Muscle layer of duodenum (tissue), 2 donors: ENCODE measurements around the gene CCS.
A peak's percentile ranks its signal among the peaks of the same experiment; 100 is the strongest.
"Not testable (repeated sequence)": the region's sequence is repeated elsewhere in the genome, so short reads cannot be mapped to it uniquely, and the experiment has no call there.

Source experiments
- H3K27ac ChIP-seq: one replicate; pipeline ENCODE4 v1.7.0; 2013; ENCODE audit warnings: mild to moderate bottlenecking, low read length
- H3K27me3 ChIP-seq: one replicate; pipeline ENCODE4 v1.7.0; 2013; ENCODE audit warnings: low read depth, mild to moderate bottlenecking, control low read depth, low read length
- H3K36me3 ChIP-seq, 2 donors: one replicate each; pipeline ENCODE4 v1.7.0; 2013; ENCODE audit warnings: low read length in 2 of 2, control low read depth in 1 of 2, mild to moderate bottlenecking in 1 of 2; ENCODE audit not compliant: insufficient read depth in 2 of 2, control insufficient read depth in 1 of 2
- H3K4me1 ChIP-seq, 2 donors: one replicate each; pipeline ENCODE4 v1.7.0; 2013; ENCODE audit warnings: low read length in 2 of 2, mild to moderate bottlenecking in 2 of 2, control low read depth in 1 of 2, moderate library complexity in 1 of 2; ENCODE audit not compliant: insufficient read depth in 2 of 2, control insufficient read depth in 1 of 2
- H3K4me3 ChIP-seq, 2 donors: one replicate each; pipeline ENCODE4 v1.7.0; 2013; ENCODE audit warnings: low read length in 2 of 2, low read depth in 1 of 2, mild to moderate bottlenecking in 1 of 2
- H3K9me3 ChIP-seq, 2 donors: one replicate each; pipeline ENCODE4 v1.7.0; 2013; ENCODE audit warnings: low read length in 2 of 2, control low read depth in 1 of 2, mild to moderate bottlenecking in 1 of 2; ENCODE audit not compliant: control insufficient read depth in 1 of 2
- donor health status: healthy.

The CCS gene

DNA sequence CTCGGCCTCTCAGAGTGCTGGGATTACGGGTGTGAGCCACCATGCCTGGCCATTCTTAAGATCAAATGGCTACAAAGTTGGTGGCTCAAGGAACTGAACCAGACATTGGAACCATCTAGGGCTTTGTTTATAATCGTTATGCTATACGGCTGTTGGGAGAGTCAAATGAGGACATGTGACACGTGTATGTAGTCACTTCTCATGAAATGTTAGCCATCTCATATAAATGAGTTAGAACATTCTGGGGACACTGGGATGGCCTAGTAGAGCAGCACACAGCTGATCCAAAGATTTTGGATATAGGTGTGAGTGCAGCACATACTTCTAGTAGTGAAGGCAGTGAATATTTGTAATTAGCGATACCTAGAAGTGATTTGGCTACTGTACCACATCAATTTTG lies 38.9 kb downstream of the CCS start:
- peaks cover 0 to 4% of the 10 kb centered on the region in 2 donors for H3K4me1 ChIP-seq

DNA sequence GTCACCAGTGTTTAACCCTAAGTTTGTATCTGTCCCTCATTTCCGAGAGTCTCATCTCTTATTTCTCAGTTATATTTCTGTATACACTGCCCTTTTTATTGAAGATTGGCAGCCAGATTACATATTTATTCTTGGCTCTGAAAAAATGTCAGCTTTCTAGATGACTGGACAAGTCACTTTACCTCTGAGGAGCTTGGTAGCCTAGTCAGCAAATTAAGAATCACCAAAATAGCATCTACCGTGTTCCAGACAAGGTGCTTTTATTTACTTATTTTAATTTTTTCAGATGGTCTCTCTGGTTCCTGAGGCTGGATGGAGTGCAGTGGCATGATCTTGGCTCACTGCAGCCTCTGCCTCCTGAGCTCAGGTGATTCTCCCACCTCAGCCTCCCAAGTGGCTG lies 40.0 kb downstream of the CCS start:
- Histone ChIP-seq H3K27me3 (no peaks in the 10 kb centered on the region), H3K36me3 (peaks cover 2 to 15% of the 10 kb centered on the region in 2 donors), H3K4me1 (peaks cover 0 to 14% of the 10 kb centered on the region in 2 donors), H3K4me3 (no peak overlapping the region), H3K9me3 (no peaks in the 10 kb centered on the region), H3K27ac (no peak overlapping the region)

More for the DNA sequence above, 38.9 kb downstream of the CCS start:
- Histone ChIP-seq H3K27me3 (no peaks in the 10 kb centered on the region), H3K27ac (no peak overlapping the region), H3K4me3 (no peak overlapping the region), H3K9me3 (no peaks in the 10 kb centered on the region), H3K36me3 (peaks cover 11 to 26% of the 10 kb centered on the region in 2 donors)

- peaks cover 17 to 38% of the 10 kb centered on the region in 2 donors for H3K4me1 ChIP-seq
Measured at GRCh38 chr11:66636411-66636810, 43.4 kb downstream of the CCS start.

GRCh38 chr11:66637557-66638176 lies 44.7 kb downstream of the CCS start:
- H3K4me1 ChIP-seq = peaks cover 22 to 47% of the 10 kb centered on the region in 2 donors
- H3K27ac ChIP-seq = peak overlapping the region; percentile 78
- no peaks in the 10 kb centered on the region for H3K27me3 ChIP-seq
- H3K9me3 ChIP-seq = no peaks in the 10 kb centered on the region
- peaks cover 12 to 16% of the 10 kb centered on the region in 2 donors for H3K36me3 ChIP-seq
- H3K4me3 ChIP-seq = peak overlapping the region; percentile 66 to 93

More at GRCh38 chr11:66636411-66636810, 43.4 kb downstream of the CCS start:
- H3K27ac ChIP-seq = no peak overlapping the region
- peaks cover 12 to 16% of the 10 kb centered on the region in 2 donors for H3K36me3 ChIP-seq
- no peak overlapping the region for H3K4me3 ChIP-seq
- no peaks in the 10 kb centered on the region for H3K9me3 ChIP-seq
- no peaks in the 10 kb centered on the region for H3K27me3 ChIP-seq

DNA sequence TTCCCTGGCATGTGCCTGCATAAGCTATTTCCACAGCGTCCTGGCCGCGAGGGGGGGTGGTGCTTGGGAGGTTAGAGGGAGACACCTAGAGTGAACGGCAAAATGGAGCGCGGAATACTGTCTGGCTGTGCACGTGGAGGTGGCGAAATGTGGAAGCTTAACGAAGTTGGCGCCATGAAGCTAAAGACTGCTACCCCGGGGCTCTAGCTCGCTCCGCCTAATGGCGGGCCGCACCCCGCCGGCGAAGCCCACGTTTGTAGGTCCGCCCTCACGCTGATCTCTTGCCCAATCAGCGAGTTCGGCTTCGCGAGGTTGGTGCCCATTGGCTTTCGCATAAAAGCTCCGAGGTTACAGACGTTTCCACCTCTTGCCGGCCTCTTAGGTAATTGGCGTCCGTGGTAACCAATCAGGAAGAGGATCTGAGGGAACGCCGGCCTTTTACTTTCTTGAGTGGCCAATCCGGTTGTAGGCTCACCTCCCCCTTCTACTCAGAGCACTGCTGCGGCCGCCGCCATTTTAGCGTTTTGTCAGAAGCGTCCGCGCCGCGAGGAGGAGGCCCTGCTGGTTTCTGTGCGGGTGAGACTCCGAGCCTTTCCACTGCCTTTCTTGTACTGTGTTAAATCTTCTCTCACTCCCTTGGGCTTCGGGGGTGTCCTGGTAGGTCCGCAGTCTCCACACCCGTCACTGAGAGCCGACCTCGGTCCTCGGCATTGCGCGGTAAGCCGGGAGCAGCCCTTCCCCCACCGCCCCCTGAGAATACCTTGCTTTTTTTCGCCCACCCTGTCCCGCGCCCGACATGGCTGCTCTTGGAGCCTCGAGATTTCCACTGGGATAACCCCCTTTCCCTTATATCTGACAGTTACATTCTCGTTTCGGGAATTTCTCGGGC lies 45.4 kb downstream of the CCS start, which contains the start of gene RBM4:
Gene RBM4, plus strand, starts transcription at position 527 of the 889 bp plus-strand sequence. CDS start 1,009 bp downstream, outside the sequence.
- H3K27ac ChIP-seq = peak within 1 kb of the TSS; percentile 96
- peak within 1 kb of the TSS; percentile 93 to 98 for H3K4me3 ChIP-seq
- peaks cover 29 to 54% of the 10 kb centered on the region in 2 donors for H3K4me1 ChIP-seq
- H3K36me3 ChIP-seq = peaks cover 15 to 24% of the 10 kb centered on the region in 2 donors
- H3K27me3 ChIP-seq = no peaks in the 10 kb centered on the region
- H3K9me3 ChIP-seq = no peaks in the 10 kb centered on the region

- H3K27me3 ChIP-seq = no peaks in the 10 kb centered on the region
- peak overlapping the region; percentile 93 to 98 for H3K4me3 ChIP-seq
- peaks cover 23 to 32% of the 10 kb centered on the region in 2 donors for H3K36me3 ChIP-seq
- peak overlapping the region; percentile 96 for H3K27ac ChIP-seq
- H3K4me1 ChIP-seq = peaks cover 34 to 62% of the 10 kb centered on the region in 2 donors
- no peaks in the 10 kb centered on the region for H3K9me3 ChIP-seq
Measured at GRCh38 chr11:66639066-66639813, 46.3 kb downstream of the CCS start.

DNA sequence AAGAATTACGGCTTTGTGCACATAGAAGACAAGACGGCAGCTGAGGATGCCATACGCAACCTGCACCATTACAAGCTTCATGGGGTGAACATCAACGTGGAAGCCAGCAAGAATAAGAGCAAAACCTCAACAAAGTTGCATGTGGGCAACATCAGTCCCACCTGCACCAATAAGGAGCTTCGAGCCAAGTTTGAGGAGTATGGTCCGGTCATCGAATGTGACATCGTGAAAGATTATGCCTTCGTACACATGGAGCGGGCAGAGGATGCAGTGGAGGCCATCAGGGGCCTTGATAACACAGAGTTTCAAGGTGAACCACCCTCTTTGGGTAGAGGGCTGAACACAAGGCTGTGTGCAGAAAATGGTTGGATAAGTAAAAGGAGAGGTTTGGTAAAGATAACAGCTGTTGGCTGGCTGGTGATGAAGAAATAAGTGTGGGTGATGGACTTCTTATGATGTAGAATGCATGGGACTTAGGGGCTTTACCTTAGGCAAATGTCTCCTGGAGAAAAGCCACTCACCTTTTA lies 46.9 kb downstream of the CCS start:
- Histone ChIP-seq H3K4me1 (peaks cover 40 to 69% of the 10 kb centered on the region in 2 donors), H3K36me3 (peaks cover 29 to 38% of the 10 kb centered on the region in 2 donors), H3K27ac (peak overlapping the region; percentile 10), H3K4me3 (peak overlapping the region; percentile 93 to 98)
- H3K9me3 ChIP-seq, H3K27me3 ChIP-seq: not testable (repeated sequence)

DNA sequence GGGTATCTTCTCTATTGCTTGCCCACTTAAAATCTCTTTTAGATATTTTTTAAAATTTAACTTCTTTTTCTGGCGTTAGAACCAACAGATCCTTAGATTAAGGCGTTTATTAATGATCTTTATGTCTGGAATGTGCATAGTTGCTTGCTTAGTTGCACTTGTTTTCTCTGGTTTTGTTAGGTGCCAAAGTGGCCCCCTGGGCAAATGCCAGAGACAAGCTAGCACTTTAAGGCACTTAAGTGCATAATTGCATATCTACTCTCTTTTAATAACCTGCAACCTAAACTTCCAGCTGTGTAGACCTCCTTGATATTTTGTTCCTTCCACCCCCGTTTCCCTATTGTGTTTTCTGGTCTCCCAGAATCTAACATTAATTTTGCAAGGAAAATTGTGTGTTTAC lies 48.8 kb downstream of the CCS start:
- H3K27ac ChIP-seq = no peak overlapping the region
- no peaks in the 10 kb centered on the region for H3K27me3 ChIP-seq
- H3K4me3 ChIP-seq = peak overlapping the region; percentile 58 to 93
- peaks cover 46 to 58% of the 10 kb centered on the region in 2 donors for H3K36me3 ChIP-seq
- H3K9me3 ChIP-seq = no peaks in the 10 kb centered on the region
- H3K4me1 ChIP-seq = peaks cover 47 to 88% of the 10 kb centered on the region in 2 donors

- no peak overlapping the region for H3K27ac ChIP-seq
- H3K4me3 ChIP-seq = peak overlapping the region in 1 of 2 donors; percentile 33
- no peaks in the 10 kb centered on the region for H3K27me3 ChIP-seq
- H3K9me3 ChIP-seq = no peaks in the 10 kb centered on the region
- peaks cover 47 to 80% of the 10 kb centered on the region in 2 donors for H3K4me1 ChIP-seq
- H3K36me3 ChIP-seq = peaks cover 60 to 65% of the 10 kb centered on the region in 2 donors
Measured at GRCh38 chr11:66643745-66644437, 50.9 kb downstream of the CCS start.

DNA sequence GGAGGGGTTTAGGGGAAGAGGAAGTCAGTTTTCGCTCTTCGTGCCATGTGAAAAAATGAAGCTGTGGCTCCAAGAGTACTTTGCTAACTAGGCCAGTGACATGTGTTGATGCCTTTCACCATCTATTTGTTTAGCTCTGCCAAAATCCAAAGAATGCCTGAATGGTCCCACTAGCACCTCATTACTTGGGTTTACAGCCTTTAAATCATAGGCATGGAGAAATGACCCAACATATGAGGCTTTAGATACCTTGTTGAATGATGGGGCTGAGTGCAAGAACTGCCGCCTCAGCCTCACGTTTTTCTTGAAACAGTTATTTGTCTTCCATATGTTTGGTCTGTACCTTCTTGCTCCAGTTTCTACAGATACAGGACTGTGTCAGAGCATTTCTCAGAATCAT lies 53.8 kb downstream of the CCS start:
- H3K27ac ChIP-seq = no peak overlapping the region
- H3K9me3 ChIP-seq = no peaks in the 10 kb centered on the region
- H3K4me3 ChIP-seq = no peak overlapping the region
- H3K27me3 ChIP-seq = no peaks in the 10 kb centered on the region
- H3K36me3 ChIP-seq = peaks cover 60 to 64% of the 10 kb centered on the region in 2 donors
- peaks cover 28 to 53% of the 10 kb centered on the region in 2 donors for H3K4me1 ChIP-seq
